COLO668 (cell line): ENCODE data around the gene SGO1.

Experiments
- DNase-seq: peaks from one replicate; lab custom pipeline; 2025; ENCODE audit not compliant: unreplicated experiment; lab: John Stamatoyannopoulos, UW

Gene SGO1

DNA sequence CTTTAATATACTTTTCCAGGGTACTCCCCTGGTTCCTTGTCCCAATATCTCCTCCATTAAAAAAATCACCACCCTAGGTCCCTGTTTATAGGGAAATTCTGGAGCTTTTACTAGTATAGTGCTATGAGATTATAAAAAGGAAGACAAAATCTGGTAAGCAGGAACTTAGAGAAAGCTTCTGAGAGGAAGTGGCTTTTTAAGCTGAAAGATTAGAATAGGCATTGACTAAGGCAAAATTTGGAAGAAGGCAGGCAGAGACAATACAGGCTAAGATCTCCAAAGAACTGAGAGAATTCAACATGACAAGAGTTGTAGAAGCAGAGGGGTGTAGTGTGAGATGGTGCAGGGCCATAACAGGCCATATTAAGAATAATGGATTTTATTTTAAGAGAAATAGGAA is 25.8 kb downstream of the SGO1 start:
- no peak for DNase-seq

DNA sequence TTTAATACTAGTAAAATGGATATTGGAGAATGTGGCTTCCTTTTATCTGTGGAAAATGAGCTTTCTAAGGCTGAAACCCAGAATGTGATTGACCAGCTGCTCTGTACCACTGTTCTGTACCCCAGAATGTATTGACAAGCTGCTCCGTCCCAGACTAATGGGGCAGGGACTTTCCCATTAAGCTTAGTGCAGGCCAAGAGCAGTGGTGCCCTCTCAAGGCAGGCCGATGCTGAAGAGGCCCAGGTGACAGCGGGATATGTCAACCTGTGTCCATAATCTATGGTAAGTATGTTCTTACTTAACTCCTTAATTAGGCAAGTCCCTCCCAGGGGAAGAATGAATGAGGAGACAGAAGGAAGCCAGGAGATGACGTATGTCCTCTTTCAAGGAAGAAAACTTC is 31.1 kb downstream of the SGO1 start:
- no peak for DNase-seq

DNA sequence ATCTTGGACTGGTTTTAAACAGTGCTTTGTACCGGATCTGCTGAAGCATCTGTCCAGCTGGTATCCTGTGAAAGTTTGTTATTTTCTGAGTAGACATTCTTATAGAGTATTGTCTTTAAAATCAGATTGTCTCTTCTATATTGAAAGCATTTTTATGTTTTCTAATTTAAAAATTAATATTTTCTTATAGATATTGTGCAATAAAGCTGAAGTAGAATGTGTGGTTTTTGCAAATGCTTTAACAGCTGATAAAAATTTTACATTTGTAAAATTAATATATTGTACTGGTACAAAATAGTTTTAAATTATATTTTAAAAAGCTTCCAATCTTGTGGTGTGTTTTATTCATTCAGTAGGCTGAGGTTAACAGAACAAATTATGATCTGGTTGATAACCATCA is 31.9 kb downstream of the SGO1 start:
- no peak for DNase-seq

DNA sequence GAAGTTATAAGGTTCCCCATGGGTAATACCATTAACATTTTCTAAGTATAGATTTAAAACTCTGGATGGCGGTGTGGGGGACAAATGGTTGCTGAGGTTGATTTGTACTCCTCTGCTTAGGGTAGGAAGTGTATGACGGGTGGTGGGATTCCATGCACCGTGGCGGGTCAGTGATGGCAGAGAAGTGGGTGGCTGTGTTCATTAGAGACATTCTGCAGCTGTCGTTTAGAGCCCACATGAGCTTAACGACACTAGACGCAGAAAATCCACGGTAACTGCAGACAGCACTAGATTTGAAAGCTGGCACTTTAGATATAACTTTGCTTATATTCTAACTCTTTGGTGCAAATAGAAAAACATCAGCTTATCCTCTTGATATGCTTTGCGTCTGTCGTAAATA is 37.5 kb downstream of the SGO1 start:
- DNase-seq = no peak

DNA sequence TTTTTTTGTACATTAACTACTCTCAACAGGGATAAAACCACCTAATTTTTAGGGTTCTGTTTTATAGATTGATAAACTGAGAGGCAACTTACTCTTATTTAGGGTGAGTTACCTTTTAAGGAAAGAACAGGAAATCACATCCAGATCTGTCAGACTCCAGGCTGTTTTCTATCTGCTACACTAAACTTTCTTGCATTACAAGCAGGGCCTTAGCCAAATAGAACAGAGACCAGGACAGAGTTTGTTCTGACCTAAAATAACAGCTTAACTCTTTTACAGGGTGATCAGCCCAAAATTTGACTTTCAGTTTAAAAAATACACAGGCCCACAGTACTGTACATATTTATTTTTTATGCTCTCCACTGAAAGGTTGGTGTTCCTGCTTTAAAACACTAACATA is 38.6 kb downstream of the SGO1 start:
- no peak for DNase-seq

DNA sequence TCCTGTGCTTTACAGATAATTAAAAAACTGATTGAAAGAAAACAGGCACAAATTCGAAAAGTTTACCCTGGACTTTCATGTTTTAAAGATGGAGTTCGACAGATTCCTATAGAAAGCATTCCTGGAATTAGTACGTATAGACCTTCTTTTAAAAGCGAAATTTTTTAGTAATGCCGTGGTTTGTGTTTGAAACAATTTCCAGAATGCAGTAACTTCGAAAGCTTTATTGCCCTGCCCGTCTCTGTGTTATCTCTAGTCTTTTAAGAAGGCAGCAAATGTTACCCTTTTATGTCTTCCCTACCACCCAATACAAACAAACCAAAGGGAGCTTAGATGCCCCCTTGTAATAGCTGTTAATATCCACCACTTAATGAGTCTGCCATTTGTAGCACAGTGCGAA is 39.7 kb downstream of the SGO1 start:
- no peak for DNase-seq

DNA sequence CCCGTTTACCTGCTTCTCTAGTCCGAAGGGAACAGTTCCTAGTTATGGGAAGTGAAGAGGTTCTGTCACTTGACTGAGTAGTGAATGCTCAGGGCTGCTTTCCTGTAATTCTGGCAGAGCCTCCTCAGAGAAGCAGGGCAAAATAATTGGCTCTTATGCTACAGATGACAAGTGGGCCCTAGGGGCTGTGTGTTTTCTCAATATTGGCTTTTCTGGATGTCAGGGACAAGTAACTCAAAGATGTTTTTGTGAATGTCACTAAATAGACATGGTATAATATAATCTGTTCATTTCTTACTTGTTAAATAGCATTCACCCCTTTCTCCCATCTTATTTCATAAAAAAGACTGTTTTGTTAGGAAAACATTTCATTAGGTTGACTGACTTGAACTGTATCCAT is 40.1 kb downstream of the SGO1 start:
- no peak for DNase-seq

DNA sequence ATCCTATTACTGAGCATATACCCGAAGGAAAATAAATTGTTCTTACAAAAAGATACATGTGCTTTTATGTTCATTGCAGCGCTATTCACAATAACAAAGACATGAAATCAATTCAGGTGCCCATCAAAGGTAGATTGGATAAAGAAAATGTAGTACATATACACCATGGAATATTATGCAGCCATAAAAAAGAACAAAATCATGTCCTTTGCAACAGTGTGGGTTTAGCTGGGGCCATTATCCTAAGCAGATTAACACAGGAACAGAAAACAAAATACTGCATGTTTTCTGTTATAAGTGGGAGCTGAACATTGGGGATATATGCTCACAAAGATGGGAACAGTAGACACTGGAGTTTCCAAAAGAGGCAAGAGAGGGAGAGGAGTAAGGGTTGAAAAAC is 42.5 kb downstream of the SGO1 start:
- DNase-seq = no peak

DNA sequence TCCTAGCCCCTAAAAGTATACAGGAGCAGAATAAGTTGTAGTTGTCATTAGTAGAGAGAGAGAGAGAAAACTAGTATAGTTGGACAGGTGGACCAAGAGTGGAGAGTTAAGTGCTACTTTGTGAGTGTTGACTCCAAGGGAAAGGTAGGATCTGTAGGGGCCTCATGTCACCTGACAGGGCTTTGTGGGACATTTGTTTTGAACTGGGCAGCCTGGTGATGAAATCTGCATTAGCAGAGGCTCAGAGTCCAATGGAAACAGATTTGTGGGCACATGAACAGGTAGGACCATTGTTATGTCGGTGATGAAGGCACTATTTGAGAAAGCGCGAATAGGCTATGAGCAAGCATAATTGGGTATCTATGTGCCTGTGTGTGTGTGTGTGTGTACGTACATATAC is 43.5 kb downstream of the SGO1 start:
- DNase-seq = no peak

DNA sequence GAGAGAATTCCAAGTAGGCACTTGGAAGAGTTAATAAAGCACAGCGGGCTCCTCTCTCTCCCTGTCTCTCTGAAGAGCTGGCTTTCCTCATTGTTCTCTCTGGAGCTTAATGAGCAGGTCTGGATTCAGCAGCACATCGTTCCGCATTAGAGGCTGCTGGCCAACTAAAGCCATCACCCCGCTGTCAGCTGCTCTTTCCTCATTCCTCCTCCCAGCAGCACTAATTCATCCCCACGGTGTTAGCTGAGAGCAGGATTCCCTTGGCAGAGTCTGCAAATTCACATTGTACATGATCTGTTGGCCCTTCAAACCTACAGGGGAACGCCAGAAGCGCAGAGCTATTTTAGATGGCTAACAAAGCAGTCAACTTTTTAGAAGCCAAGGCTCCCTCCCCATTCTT is 44.2 kb downstream of the SGO1 start:
- no peak for DNase-seq

DNA sequence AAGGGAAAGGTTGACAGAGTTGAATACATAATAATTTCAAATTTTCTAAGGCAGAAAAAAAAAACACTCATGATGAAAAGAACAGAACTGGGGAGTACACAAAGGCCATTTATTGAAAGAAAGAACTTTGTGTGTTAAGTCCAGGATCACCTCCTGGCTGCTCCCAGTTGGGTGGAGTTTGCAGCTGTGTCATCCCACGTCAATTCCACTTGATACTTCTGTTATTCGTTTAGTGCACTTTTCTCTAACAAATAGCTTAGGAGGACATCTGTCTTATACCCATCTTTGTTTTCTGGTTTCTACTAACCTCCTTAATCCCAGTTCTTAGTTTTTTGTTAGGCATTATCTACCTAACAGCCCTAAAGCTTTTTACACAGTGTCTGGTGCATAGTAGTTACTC is 44.7 kb downstream of the SGO1 start:
- no peak for DNase-seq

DNA sequence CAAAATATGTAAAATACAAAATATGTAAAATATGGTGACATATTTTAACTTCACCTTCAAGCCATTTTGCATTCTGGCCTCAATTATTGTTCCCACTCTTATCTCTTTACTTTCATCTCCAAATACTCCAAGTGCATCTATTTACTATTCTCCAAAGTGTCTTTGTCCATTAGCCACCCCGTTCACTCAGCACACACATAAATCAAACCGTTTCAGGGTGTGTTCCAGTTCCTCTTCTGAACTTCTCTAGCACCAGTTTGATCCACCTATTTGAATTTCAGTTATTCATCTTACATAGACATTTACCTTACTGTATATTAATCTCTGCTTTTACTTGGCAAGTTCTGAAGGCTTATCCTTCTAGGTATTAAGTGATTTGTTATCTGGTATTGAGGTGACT is 45.1 kb downstream of the SGO1 start:
- DNase-seq = no peak

DNA sequence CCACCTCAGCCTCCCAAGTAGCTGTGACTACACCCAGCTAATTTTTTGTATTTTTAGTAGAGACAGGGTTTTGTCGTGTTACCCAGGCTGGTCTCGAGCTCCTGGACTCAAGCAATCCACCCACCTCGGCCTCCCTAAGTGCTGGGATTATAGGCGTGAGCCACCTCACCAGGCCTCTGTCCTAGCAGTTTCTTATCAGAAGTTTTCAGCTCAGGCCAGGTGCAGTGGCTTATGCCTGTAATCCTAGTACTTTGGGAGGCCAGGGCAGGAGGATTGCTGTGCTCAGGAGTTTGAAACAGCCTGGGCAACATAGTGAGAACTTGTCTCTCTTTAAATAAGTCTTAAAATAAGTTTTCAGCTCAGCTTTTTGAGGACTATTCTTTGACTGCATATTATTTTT is 48.4 kb downstream of the SGO1 start:
- no peak for DNase-seq

DNA sequence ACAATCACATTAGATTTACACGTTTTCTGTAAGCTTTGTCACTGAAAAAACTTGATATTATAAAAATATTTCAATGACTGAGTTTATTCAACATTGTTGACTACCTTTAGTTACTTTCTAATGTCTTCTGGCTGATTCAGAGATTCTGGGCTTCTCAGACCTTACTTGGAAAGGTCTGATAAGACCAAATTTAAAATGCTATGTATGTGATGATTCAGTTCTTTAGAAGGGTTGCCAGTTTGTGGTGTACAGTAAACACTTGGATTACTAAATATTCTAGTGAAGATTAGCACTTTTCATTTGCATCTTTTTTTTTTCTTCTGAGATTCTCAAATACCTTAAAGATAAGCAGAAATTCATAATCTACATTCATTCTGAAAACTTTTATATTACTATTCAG is 49.8 kb downstream of the SGO1 start:
- no peak for DNase-seq

DNA sequence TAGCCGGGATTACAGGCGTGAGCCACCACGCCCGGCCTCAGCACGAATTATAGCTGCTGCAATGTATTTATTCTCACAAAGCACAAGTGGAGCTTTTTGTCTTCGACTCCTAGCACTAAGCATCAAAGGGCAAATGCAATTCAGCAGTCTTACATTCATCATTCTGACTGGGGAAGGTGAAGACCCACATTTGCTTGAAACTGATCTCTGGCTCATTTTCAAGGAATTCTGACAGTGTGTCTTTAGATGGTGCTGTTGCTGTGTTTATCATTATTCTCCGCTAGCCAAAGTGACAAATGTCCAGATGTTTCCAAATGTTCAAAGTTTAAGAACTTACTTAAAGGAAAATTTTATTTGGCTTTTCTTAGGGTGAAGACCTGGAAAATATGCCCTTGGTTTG is 55.9 kb downstream of the SGO1 start:
- DNase-seq = no peak

DNA sequence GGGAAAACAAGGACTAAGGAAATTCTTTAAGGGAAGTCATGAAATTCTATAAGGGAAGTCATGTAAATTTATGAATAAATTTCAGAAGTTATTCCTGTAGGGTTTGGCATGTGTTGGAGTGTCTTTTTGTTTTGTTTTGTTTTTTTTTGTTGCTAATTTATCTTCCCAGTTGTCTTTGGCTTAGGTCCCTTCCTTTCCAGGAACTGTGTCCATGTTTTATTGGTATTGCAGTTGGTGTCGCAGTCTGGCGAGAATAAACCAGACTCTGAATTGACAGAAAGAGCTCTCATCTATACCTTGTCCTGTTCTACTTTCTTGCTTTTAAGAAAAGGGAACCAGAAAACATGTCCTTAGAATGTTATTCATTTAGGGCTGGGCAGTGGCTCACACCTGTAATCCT is 57.6 kb downstream of the SGO1 start:
- no peak for DNase-seq

DNA sequence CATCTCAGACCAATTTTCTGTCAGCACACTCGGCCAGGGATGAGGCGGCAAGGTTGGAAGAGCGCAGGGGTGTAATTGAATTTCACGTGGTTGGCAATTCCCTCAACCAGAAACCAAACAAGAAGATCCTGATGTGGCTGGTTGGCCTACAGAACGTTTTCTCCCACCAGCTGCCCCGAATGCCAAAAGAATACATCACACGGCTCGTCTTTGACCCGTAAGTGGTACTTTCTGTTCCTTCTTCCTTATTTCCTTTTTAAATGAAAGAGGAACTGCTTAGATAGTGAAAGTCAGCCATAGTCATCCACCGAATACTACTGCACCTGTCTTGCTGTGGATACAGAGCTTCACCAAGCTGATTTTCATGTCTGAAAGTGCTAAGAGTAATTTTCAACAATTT is 60.1 kb downstream of the SGO1 start:
- DNase-seq = no peak

DNA sequence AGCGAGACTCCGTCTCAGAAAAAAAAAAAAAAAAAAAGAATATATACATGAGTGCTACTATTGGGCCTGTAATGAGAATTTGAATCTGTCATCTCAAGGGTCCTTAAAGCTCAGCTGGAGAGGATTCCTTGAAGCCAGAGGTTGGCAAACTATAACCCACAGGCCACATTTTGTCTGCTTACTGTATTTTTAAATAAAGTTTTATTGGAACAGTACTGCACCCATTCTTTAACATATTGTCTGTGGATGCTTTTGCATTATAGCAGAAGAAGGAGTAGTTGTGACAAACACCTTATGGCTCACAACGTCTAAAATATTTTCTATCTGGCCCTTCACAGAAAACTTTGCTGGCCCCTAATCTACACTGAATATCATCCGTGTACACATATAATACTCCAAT is 60.7 kb downstream of the SGO1 start:
- no peak for DNase-seq

DNA sequence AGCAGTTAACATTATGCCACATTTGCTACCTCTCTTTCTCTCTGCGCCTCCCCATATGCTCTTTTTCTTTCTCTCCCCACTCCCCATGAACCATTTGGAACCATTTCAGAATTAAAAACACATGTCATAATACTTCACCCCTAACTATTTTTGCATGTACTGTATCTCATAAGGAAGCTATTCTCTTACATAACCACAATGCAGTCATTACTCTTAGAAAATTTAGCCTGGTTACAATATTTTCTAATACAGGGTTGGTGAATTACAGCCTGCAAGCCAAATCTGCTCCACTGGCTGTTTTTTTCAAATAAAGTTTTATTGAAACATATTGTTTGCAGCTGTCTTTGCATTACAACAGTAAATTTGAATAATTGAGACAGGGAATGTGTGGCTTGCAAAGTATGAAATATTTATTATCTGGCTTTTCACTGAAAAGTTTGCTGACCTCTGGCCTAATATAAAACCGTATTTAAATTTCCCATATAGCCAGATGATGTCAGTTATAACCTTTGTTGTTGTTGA is 62.8 kb downstream of the SGO1 start:
- no peak for DNase-seq

DNA sequence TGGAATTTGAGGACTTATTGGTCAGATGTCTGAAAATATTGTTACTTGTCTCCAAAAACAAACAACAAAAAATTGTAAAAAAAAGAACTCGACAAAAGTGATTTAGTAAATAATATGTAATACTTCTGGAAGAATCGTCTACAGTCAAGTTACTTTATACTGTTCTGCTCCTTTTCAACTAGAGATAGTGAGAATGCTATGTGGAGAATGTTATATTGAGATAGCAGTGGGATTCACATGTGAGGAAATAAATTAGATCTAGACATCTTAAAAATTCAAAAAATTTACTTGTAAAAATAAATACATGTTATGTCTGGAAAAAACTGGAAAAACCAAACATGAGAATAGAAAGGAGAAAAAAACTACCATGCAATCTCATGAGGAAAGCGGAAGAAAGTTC is 64.9 kb downstream of the SGO1 start:
- DNase-seq = no peak
